ENCODE results near the gene CAPSL. TPM values are rescaled to one million over a fixed set of nuclear protein-coding genes. Genes with fewer than 3 reads are reported as not detected.

CAPSL gene
- total RNA-seq, 4 donors from 2014 or later: 1.5 to 7.7 TPM; not detected in 2

- TF ChIP-seq POLR2A (IDR thresholded peaks at IDR 0.05) (no peak), CTCF (IDR thresholded peaks at IDR 0.05) (no peak)
- intact Hi-C loops (cut with DNase I; ENCODE audit: low total_unique reads): no loop called here
Observed at GRCh38 chr5:35890021-35891020, 48.1 kb downstream of the CAPSL start.

GRCh38 chr5:35887321-35888100 is 50.9 kb downstream of the CAPSL start:
- no peaks in the 10 kb centered on the region for H3K36me3 ChIP-seq
- H3K4me3 ChIP-seq: no peak overlapping the region
- no peak overlapping the region for H3K27ac ChIP-seq
- intact Hi-C loops (cut with DNase I; ENCODE audit: low total_unique reads): no loop called here
- no peak for DNase-seq
- TF ChIP-seq POLR2A (IDR thresholded peaks at IDR 0.05) (no peak), CTCF (IDR thresholded peaks at IDR 0.05) (no peak)
- H3K27me3 ChIP-seq: no peaks in the 10 kb centered on the region
- H3K4me1 ChIP-seq: no peaks in the 10 kb centered on the region
- no peaks in the 10 kb centered on the region for H3K9me3 ChIP-seq

More at GRCh38 chr5:35890021-35891020, 48.1 kb downstream of the CAPSL start:
- Histone ChIP-seq H3K36me3 (no peaks in the 10 kb centered on the region), H3K4me1 (no peaks in the 10 kb centered on the region), H3K27me3 (no peaks in the 10 kb centered on the region), H3K9me3 (no peaks in the 10 kb centered on the region), H3K4me3 (no peak overlapping the region), H3K27ac (no peak overlapping the region)
- no peak for DNase-seq

- H3K27ac ChIP-seq: no peak overlapping the region
- no peak for DNase-seq
- no peaks in the 10 kb centered on the region for H3K4me1 ChIP-seq
- no peaks in the 10 kb centered on the region for H3K27me3 ChIP-seq
- intact Hi-C loops (cut with DNase I; ENCODE audit: low total_unique reads): no loop called here
- no peaks in the 10 kb centered on the region for H3K36me3 ChIP-seq
- TF ChIP-seq CTCF (IDR thresholded peaks at IDR 0.05): no peak
- no peak for TF ChIP-seq POLR2A (IDR thresholded peaks at IDR 0.05)
- H3K9me3 ChIP-seq: no peaks in the 10 kb centered on the region
- H3K4me3 ChIP-seq: no peak overlapping the region
Observed at GRCh38 chr5:35886381-35886780, 52.0 kb downstream of the CAPSL start.

- intact Hi-C loops (cut with DNase I; ENCODE audit: low total_unique reads): no loop called here
- no peak overlapping the region for H3K27ac ChIP-seq
- DNase-seq: no peak
- no peaks in the 10 kb centered on the region for H3K27me3 ChIP-seq
- TF ChIP-seq CTCF (IDR thresholded peaks at IDR 0.05): no peak
- no peak for TF ChIP-seq POLR2A (IDR thresholded peaks at IDR 0.05)
- H3K36me3 ChIP-seq: no peaks in the 10 kb centered on the region
- H3K4me3 ChIP-seq: no peak overlapping the region
- no peaks in the 10 kb centered on the region for H3K4me1 ChIP-seq
- no peaks in the 10 kb centered on the region for H3K9me3 ChIP-seq
Observed at GRCh38 chr5:35884773-35885172, 53.6 kb downstream of the CAPSL start.

Measured in uterus (tissue), 4 donors.